GM12872 (cell line): ENCODE measurements around the gene OSBP2.

Source experiments
- TF ChIP-seq, protein P1 (sequence below): IDR thresholded peaks from 3 replicates; pipeline ENCODE4 v1.5.1; 2011; ENCODE audit warnings: low read depth, mild to moderate bottlenecking, low read length, moderate library complexity; ENCODE audit not compliant: insufficient read depth

The OSBP2 gene

DNA sequence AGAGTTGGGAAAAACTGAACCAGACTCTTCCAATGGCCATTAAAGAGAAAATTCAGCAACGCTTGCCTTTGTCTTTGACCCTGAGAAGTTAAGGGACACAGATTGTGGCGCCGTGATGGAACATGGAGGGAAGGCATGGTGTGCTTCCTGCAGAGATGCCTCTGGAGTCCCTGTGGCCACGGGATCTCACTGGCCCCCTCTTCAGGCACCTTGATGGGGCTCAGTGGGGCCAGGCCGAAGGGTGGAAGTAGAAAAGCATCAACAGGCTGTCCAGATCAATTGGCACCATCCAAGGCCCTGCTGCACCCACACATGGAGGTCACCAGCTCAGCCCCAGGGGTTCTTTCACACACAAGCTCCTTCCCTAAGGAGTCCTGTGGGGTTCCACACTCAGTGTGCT, 231.0 kb downstream of the OSBP2 start:
- TF ChIP-seq, protein P1, sequence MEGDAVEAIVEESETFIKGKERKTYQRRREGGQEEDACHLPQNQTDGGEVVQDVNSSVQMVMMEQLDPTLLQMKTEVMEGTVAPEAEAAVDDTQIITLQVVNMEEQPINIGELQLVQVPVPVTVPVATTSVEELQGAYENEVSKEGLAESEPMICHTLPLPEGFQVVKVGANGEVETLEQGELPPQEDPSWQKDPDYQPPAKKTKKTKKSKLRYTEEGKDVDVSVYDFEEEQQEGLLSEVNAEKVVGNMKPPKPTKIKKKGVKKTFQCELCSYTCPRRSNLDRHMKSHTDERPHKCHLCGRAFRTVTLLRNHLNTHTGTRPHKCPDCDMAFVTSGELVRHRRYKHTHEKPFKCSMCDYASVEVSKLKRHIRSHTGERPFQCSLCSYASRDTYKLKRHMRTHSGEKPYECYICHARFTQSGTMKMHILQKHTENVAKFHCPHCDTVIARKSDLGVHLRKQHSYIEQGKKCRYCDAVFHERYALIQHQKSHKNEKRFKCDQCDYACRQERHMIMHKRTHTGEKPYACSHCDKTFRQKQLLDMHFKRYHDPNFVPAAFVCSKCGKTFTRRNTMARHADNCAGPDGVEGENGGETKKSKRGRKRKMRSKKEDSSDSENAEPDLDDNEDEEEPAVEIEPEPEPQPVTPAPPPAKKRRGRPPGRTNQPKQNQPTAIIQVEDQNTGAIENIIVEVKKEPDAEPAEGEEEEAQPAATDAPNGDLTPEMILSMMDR = no peak

DNA sequence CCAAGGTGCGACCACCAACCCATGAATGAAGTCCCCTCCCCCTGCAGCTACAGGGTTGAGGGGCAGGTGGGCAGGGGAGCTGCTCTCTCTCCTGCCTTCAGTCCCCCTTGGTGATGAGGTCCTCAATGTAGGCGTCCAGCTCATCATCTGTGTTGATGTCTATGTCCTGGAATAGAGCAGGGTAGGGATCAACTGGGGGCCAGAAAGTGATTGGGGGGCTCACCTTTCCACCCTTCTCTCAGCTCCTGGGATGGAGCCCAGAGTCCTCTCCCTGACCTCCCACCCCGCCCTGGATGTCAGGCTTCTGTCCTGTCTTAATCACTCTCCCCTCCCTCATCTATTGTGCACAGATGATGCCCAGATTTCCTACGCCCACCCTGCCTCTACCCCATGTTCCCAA, 232.0 kb downstream of the OSBP2 start:
- TF ChIP-seq, protein P1 = no peak

DNA sequence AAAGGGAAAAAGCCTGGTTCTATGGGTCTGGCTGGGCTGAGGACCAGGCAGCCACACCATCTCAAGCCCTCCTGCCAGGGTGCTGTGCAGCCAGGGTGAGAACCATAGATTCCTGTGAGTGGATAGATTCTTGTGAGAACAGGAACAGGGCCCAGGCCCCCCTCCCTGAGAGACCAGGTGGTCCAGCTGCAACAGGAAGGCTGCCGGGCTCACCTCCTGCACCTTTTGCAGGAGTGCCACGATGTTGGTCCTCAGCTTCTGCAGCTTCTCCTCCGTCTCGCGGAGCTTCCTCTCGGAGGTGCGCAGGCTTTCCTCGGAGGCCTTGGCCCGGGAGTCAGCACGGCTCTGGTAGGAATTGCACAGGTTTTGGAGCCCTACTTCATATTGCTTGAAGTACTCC, 233.1 kb downstream of the OSBP2 start:
- TF ChIP-seq, protein P1 = no peak

DNA sequence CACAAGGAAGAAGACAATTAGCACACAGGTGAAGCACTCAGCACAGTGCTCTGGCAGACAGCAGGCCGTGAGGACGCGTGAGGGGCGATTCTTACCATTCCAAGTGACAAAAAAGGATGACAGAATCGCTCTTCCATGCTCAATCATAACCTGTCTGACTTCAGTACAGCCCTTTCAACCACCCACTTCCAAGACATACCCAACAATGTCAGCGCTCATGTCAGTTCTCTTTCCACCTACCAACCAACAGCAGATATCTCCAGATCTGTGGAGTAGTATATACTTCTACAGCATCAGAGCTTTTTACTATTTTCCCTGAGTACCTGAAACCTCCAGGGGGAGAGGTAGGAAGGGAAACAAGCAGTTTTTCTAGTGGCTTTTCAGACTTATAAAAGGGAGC, 233.7 kb downstream of the OSBP2 start:
- TF ChIP-seq, protein P1 = no peak

DNA sequence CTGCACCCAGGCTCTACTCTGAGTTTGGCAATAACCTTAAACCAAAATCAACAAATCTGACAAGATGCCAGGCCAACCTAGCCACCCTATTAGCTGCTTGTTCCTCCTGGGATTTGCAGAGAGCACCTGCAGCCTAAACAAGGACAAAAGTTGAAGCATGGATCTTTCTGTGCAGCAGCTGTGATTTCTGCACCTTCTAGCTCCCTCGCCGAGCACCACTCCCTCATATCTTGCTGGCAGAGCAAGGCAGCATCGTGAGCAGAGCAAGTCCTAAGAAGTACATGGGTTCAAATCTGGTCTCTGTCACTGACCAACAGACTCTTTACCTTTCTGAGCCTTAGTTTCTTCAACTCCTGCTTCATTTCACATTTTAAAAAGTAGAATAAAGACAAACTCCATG, 235.6 kb downstream of the OSBP2 start:
- TF ChIP-seq, protein P1 = no peak

DNA sequence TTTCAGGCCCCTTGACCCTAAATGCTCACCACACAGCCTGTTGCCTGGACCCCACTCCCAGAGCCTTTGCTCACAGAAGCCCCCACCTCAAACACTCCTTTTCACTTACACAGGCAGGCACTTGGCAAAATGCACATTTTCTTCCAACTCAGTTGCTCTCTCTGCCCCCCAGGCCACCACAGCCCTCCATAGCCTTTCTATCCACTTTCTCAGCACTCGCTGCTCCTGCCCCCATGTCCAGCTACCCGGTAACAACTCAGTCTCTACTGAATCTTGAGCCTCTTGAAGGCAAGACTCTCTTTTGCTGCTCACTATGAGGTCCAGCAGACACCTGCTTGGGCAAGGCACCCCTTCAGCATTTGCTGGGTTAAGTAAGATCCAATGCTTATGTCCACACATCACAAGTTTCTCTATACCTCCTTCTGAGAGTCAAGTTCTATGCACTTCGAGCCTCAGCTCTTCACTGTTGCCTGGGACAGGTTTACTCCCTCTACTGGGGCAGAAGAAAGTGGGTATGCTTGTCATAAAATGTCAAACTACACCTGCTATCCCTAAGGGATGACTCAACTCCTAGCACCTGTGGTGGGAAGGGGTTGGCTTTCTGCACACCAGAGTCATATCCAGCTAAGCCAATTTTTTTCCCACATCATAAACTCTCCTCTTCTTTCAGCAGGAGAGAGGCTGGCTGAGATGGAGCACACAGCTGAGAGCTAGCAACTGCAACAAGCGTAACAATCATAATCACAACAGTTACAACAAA, 237.0 kb downstream of the OSBP2 start:
- TF ChIP-seq, protein P1 = no peak

DNA sequence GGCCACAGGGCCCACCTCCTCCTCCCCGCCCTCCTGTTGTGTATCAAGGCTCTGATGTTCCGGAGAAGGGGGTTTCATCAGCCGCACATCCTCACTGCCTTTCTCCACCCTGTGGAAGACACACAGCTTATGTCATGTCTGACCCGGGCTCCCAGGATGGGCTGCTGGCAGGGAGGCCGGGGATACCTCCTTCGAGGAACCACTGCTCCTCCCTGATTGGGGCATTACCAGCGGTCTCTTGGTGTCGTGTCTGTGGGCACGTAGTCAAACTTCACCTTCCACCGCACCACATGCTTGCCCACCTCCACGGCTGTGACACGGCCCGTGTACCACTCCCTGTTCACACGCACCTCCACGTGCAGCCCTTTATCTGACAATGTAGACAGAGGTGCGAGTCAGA, 238.0 kb downstream of the OSBP2 start:
- TF ChIP-seq, protein P1 = no peak

DNA sequence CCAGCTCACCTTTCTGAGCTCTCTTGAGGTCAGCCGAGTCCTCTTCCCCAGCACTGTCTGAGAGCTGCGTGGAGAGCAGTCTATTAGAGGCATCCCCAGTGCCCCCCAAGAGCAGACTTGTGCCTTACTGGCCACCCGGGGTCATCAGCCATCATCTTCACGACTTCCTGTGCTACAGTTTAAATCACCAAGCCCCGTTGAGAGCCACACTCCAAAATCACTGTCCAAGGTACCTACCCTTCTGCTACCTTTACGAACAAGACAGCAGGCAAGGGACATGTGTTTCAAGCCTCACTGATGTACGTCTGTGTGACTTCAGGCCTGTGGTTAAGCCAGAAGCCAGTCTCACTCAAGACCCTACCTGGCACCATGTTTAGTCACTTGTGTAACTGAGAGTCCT, 238.8 kb downstream of the OSBP2 start:
- TF ChIP-seq, protein P1 = no peak
